Caco-2 (cell line): ENCODE measurements around the gene MAD1L1. TPM values are rescaled to one million over a fixed set of nuclear protein-coding genes. Genes with fewer than 3 reads are reported as not detected.

Experiments
- BruUV-seq: library from RNA; stranded (reverse); fragments of 400-500 nt; replicated peaks from 2 replicates; lab custom pipeline; 2021; lab: Mats Ljungman, UMichigan
- CTCF ChIA-PET: fragments of 300-600 bp; sonication (Branson Sonifier 250); formaldehyde crosslinking; loops from one replicate; lab custom pipeline; 2022; ENCODE audit warnings: antibody characterized with exemption; lab: Charles Lee
- POLR2A ChIA-PET: fragments of 300-600 bp; sonication (Branson Sonifier 250); formaldehyde crosslinking; loops from one replicate; lab custom pipeline; 2022; ENCODE audit warnings: antibody characterized with exemption; lab: Charles Lee
- DNase-seq, 2 experiments: peaks; one replicate each; pipeline versions ENCODE4 v3.0.0 to v3.0.0-alpha.2; 2020 to 2022
- H3K27me3 ChIP-seq: replicated peaks from 2 replicates; pipeline ENCODE4 v1.6.0; 2011; ENCODE audit warnings: low read length; ENCODE audit not compliant: control insufficient read depth, insufficient read depth
- H3K36me3 ChIP-seq: 2 replicates; pipeline ENCODE4 v1.5.1; 2011; ENCODE audit warnings: low read length; ENCODE audit not compliant: control insufficient read depth, insufficient read depth
- H3K4me1 ChIP-seq: fragments of 250-450 bp; sonication (Bioruptor Pico); 2 replicates; pipeline ENCODE4 v1.5.1; 2020; ENCODE audit warnings: mild to moderate bottlenecking
- H3K4me3 ChIP-seq: 2 replicates; pipeline ENCODE4 v1.5.1; 2011; ENCODE audit warnings: low read depth, mild to moderate bottlenecking, control low read depth, low read length
- H3K9me3 ChIP-seq: fragments of 250-450 bp; sonication (Bioruptor Pico); 2 replicates; pipeline ENCODE4 v1.5.1; 2020; ENCODE audit warnings: mild to moderate bottlenecking, moderate library complexity
- H3K27ac Mint-ChIP-seq: one replicate; pipeline ENCODE4 v1.8.0; 2022; ENCODE audit warnings: mixed read lengths; ENCODE audit not compliant: unreplicated experiment
- H3K27me3 Mint-ChIP-seq: one replicate; pipeline ENCODE4 v1.8.0; 2022; ENCODE audit warnings: mixed read lengths; ENCODE audit not compliant: insufficient read depth, unreplicated experiment
- H3K36me3 Mint-ChIP-seq: one replicate; pipeline ENCODE4 v1.8.0; 2022; ENCODE audit warnings: mild to moderate bottlenecking, mixed read lengths; ENCODE audit not compliant: insufficient read depth, unreplicated experiment
- H3K4me1 Mint-ChIP-seq: one replicate; pipeline ENCODE4 v1.8.0; 2022; ENCODE audit warnings: low read depth, mixed read lengths; ENCODE audit not compliant: unreplicated experiment
- H3K4me3 Mint-ChIP-seq: one replicate; pipeline ENCODE4 v1.8.0; 2022; ENCODE audit warnings: mild to moderate bottlenecking, moderate library complexity, mixed read lengths; ENCODE audit not compliant: unreplicated experiment
- H3K9me3 Mint-ChIP-seq: one replicate; pipeline ENCODE4 v1.8.0; 2022; ENCODE audit warnings: mixed read lengths; ENCODE audit not compliant: unreplicated experiment
- intact Hi-C: fragments of 100-400 bp; cut with micrococcal nuclease; formaldehyde crosslinking; loops from one replicate; pipeline ENCODE4 v1.10.0; 2022; ENCODE audit not compliant: unreplicated experiment
- total RNA-seq: library from RNA; stranded (reverse); gene quantifications from 2 replicates; pipeline ENCODE4 v1.2.3, GENCODE V29; 2022
- TF ChIP-seq, protein P1 (sequence below), 2 experiments: fragments of 200-600 bp in 1 of 2; IDR thresholded peaks; 1 replicate in 1 of 2; 2 replicates in 1 of 2; pipeline versions ENCODE4 v1.5.1 to v1.8.0; 2011 to 2022; ENCODE audit warnings: antibody characterized with exemption in 1 of 2, control low read depth in 1 of 2, inconsistent platforms in 1 of 2, low read depth in 1 of 2, low read length in 1 of 2, mild to moderate bottlenecking in 1 of 2, moderate library complexity in 1 of 2; ENCODE audit not compliant: insufficient read depth in 1 of 2, severe bottlenecking in 1 of 2, unreplicated experiment in 1 of 2

The MAD1L1 gene
- total RNA-seq, 1 experiment from 2014 or later, result 58.6 TPM

DNA sequence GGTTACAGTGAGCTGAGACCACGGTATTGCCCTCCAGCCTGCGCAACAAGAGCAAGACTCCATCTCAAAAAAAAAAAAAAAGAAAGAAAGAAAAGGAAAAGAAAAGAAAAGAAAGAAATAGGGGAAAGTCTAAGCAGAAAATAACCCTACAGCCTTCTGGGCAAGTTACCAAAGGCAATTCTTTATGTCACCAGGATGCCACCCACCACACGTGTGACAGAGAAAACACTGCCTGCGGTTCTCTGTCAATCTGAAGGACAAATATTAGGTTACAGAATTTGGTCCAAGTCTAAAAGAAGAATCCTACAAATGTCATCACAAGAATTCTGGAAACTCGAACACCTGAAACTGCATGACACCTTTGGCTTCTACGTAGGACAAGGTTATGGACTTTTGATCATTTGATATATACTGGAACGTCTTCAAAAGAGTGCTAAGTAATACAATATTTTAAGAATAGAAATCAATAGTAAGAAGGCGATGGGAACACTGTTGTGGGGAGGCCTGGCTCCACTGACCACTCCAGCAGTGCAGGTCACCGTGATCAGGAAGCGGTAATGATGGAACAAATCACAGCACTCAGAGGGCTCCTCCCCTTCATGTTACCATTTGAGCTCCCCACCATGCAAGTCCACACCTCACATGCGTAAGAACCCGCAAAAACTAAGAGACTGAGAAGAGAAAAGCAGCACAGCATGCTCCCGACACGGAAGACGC lies 75.8 kb downstream of the MAD1L1 start:
- Mint-ChIP-seq H3K4me1 (peaks cover 7% of the 10 kb centered on the region), H3K9me3 (no peaks in the 10 kb centered on the region), H3K4me3 (no peak overlapping the region), H3K27me3 (no peaks in the 10 kb centered on the region), H3K36me3 (peaks cover 13% of the 10 kb centered on the region), H3K27ac (peak overlapping the region; percentile 34)
- ChIA-PET CTCF (no interaction called here), POLR2A (no interaction called here)
- Histone ChIP-seq H3K4me3 (no peak overlapping the region), H3K27me3 (no peaks in the 10 kb centered on the region), H3K36me3 (peaks cover 2% of the 10 kb centered on the region; the same call in 1 of the 2 replicates), H3K9me3 (no peaks in the 10 kb centered on the region), H3K4me1 (peaks cover 23% of the 10 kb centered on the region)
- TF ChIP-seq, protein P1, sequence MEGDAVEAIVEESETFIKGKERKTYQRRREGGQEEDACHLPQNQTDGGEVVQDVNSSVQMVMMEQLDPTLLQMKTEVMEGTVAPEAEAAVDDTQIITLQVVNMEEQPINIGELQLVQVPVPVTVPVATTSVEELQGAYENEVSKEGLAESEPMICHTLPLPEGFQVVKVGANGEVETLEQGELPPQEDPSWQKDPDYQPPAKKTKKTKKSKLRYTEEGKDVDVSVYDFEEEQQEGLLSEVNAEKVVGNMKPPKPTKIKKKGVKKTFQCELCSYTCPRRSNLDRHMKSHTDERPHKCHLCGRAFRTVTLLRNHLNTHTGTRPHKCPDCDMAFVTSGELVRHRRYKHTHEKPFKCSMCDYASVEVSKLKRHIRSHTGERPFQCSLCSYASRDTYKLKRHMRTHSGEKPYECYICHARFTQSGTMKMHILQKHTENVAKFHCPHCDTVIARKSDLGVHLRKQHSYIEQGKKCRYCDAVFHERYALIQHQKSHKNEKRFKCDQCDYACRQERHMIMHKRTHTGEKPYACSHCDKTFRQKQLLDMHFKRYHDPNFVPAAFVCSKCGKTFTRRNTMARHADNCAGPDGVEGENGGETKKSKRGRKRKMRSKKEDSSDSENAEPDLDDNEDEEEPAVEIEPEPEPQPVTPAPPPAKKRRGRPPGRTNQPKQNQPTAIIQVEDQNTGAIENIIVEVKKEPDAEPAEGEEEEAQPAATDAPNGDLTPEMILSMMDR (IDR thresholded peaks at IDR 0.05; ENCODE audit: insufficient read depth in 1 of 2, low read depth in 1 of 2, low read length in 1 of 2, severe bottlenecking in 1 of 2, unreplicated experiment in 1 of 2), result no peak
- no TSS peak for BruUV-seq
- no peak for DNase-seq
- intact Hi-C loops, result no loop called here

DNA sequence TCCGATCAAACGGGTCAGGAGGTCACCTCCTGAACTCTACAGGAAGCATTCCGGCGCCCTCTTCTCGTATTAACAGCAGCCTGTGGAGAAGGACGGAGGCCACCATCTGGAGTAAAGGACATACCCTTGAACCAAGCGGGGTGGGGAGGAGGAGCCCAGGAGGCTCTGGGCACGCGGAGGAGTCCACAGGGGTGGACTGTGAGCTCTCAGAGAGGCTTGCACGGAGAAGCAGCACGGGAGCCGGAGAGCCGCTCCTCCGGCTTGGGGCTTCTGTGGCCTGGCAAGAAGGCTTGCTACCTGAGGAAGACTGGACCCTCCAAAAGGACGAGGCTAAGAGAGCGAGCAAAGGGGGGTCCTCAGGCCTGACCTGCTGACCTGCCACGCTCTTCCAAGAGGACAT lies 77.9 kb downstream of the MAD1L1 start:
- H3K4me1 ChIP-seq, result peaks cover 15% of the 10 kb centered on the region
- CTCF ChIA-PET, result no interaction called here

GRCh38 chr7:2154121-2154520 lies 78.6 kb downstream of the MAD1L1 start:
- H3K9me3 ChIP-seq, result no peaks in the 10 kb centered on the region
- H3K4me3 ChIP-seq, result no peak overlapping the region
- ChIA-PET POLR2A (no interaction called here), CTCF (no interaction called here)
- TF ChIP-seq, protein P1 (IDR thresholded peaks at IDR 0.05; ENCODE audit: insufficient read depth in 1 of 2, low read depth in 1 of 2, low read length in 1 of 2, severe bottlenecking in 1 of 2, unreplicated experiment in 1 of 2), result no peak
- Mint-ChIP-seq H3K27me3 (no peaks in the 10 kb centered on the region), H3K9me3 (no peaks in the 10 kb centered on the region), H3K4me1 (peaks cover 7% of the 10 kb centered on the region), H3K4me3 (no peak overlapping the region), H3K27ac (no peak overlapping the region), H3K36me3 (peaks cover 29% of the 10 kb centered on the region)
- H3K36me3 ChIP-seq, result peaks cover 2% of the 10 kb centered on the region; the same call in 1 of the 2 replicates
- intact Hi-C loops, result no loop called here
- DNase-seq, result no peak
- BruUV-seq, result no TSS peak
- no peaks in the 10 kb centered on the region for H3K27me3 ChIP-seq
- peaks cover 15% of the 10 kb centered on the region for H3K4me1 ChIP-seq

More for the DNA sequence above, 77.9 kb downstream of the MAD1L1 start:
- H3K27me3 ChIP-seq, result no peaks in the 10 kb centered on the region
- POLR2A ChIA-PET, result no interaction called here
- H3K9me3 Mint-ChIP-seq, result no peaks in the 10 kb centered on the region
- TF ChIP-seq, protein P1 (IDR thresholded peaks at IDR 0.05; ENCODE audit: insufficient read depth in 1 of 2, low read depth in 1 of 2, low read length in 1 of 2, severe bottlenecking in 1 of 2, unreplicated experiment in 1 of 2), result no peak
- H3K9me3 ChIP-seq, result no peaks in the 10 kb centered on the region
- H3K36me3 ChIP-seq, result peaks cover 2% of the 10 kb centered on the region; the same call in 1 of the 2 replicates
- BruUV-seq, result no TSS peak
- no peaks in the 10 kb centered on the region for H3K27me3 Mint-ChIP-seq
- H3K27ac Mint-ChIP-seq, result no peak overlapping the region
- no peak overlapping the region for H3K4me3 ChIP-seq
- intact Hi-C loops, result no loop called here
- H3K4me3 Mint-ChIP-seq, result no peak overlapping the region
- H3K36me3 Mint-ChIP-seq, result peaks cover 22% of the 10 kb centered on the region
- no peak for DNase-seq
- H3K4me1 Mint-ChIP-seq, result peaks cover 11% of the 10 kb centered on the region
